GM18868 (cell line): Measurements from ENCODE around the gene ADARB2.

Source experiments
- ATAC-seq: cut with Tn5 transposase; IDR thresholded peaks from one replicate; pipeline ENCODE4 v1.9.1; 2021; ENCODE audit warnings: mild to moderate bottlenecking, moderate library complexity; ENCODE audit not compliant: unreplicated experiment

Gene ADARB2

DNA sequence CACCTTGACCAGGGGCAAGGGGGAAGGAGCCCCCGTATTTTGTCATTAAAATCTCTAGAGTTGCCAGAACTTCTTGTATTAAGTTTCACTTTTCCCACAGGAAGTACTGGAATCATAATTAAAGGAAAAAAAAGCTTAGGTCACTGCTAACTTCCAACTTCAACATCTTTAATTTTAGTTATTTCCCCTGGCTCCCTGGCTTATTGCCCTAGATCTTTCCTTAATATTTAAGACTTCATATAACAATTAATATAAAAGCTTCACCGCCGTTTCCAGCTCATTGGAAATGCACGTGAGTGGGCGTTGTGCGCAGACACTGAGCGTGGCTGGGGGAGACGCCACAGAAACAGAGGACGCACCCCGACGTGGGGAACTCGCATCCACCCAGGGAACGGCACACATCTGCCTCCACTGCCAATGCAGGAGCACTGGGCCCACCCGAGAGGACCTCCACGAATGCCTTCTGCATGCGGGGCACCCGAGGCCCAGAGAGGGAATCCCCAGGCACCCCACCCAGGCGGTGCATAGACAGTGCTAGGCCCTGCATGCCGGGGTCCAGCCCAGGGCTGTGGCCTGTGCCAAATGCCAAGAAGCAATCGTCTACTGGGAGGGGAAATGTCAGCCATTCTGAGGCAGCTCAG lies 72.2 kb downstream of the ADARB2 start:
- no peak for ATAC-seq

DNA sequence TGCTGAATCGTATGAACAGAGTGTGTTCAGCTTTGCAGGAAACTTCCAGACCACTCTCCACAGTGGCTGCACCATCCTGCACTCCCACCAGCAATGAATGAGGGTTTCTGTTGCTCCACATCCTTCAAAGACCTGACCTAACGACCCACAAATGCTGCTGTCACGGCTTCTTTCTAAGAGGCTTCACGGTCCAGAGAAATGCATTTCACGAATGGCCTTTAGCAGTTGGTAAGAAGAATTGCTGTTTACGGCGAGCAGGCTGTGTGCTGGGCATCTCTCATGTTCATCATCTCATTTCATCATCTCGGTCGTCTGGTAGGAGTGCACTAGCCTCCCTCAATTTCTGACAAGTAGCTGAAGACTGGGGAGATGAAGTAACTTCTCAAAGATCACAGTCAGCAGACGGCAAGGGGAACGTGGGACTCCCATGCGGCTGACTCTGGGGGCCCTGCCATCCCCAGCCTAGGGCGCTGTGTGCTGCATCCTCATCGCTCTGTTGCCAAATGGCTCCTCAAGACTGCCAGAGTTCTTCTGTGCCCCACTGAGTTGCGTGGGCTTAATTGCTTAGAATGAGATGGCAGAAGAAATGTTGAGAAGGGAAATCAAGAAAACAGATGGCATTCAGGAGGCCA lies 72.9 kb downstream of the ADARB2 start:
- ATAC-seq: no peak

DNA sequence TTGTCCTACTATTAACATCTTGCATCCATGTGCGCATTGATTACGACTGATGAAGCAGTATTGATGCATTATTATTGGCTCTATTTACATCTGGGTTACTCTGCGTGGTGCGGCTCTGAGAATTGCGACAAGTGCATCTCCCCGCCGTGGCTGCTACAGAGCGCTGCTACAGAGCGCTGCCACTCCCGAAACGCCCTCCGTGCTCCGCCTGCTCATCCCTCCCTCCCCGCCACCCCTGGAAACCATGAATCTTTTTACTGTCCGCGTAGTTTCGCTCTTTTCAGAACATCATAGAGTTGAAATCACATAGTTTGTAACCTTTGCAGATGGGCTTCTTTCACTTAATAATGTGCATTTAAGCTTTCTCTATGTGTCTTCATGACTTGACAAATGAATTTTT lies 74.1 kb downstream of the ADARB2 start:
- ATAC-seq: no peak

DNA sequence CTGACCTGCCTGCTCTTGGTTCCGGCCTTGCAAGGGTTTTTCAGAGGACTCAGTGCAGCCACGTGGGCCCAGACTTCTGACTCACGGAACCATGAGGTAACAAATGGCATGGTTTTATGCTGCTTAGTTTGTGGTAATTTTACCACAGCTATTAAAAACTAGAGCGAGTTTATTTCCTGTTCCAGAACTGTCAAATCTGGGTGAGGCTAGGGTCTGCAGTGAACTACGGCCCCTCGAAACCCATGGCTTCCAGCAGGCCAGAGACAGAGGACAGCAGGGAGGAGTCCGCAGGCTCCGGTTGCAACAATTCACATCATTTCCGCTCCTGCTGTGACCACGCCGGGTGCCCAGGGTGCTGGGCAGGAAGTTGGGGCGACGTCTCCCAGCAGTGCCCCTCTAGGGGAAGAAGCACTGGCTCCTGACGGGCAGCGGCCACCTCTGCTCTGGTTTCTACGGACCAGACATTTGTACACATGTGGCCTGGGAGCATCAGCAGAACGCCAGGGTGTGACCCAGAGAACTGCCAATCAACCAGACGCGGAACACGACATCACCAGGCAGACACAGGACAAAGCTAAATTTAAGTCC lies 74.8 kb downstream of the ADARB2 start:
- ATAC-seq: peak; percentile 42

DNA sequence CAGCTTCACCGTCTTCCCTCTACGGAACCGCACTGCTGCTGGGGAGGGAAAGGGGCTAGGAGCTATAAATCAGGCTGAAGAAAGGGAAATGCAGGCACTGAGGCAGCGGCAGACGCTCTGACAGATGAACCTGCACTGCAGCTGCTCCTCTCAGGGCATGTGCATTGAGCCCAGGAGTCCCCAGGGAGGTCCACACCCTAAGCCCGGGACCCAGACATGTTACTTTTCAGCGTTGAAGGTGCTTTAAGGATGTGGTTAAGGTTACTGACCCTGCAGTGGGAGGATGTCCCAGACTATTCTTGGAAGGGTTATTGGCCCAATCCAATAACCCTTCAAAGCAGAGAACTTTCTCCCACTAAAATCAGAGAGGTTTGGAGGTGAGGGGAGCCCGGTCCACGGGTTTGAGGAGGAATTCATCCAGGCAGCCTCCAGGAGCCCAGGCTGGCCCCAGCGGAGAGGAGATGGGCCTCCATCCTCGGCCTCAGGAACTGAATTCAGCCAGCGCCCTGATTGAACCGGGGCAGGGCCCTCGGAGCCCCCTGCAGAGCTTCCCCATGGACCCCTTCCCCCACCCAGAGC lies 75.4 kb downstream of the ADARB2 start:
- ATAC-seq: peak; percentile 82

DNA sequence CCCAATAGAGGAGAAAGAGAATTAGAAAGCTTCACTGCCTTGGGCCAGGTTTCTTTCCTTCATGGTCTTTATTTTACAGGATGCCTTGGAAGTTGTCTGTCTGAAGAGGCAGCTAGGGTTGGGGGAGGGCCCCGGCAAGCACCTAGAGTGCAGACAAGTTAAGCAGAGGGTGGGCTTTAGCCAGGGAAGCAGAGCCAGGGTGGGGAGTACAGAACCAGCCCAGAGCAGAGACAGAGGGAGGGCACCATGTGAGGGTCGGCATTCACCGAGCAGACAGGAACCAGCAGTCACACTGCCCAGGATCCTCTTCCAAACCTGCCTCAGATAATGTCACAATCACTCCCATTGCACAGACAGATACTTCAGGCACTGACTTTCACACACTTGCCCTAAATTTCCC lies 75.9 kb downstream of the ADARB2 start:
- no peak for ATAC-seq

DNA sequence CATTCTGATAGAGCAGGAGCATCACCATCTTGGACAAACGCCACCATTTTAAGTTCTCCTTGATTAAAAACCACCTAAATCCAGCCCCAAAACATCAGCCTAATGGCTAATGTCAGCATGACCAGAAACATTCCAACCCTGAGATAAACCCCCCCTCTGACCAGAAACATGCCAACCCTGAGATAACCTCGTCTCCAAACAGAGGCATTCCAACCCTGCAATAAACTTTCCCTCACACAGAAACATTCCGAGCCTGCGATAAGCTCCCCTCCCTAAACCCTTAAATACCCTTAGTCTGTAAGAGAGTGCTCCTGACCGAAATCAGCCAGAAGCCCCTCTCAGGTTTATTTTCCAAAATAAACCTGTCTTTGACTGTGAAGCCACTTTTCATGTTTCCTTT lies 76.5 kb downstream of the ADARB2 start:
- no peak for ATAC-seq

DNA sequence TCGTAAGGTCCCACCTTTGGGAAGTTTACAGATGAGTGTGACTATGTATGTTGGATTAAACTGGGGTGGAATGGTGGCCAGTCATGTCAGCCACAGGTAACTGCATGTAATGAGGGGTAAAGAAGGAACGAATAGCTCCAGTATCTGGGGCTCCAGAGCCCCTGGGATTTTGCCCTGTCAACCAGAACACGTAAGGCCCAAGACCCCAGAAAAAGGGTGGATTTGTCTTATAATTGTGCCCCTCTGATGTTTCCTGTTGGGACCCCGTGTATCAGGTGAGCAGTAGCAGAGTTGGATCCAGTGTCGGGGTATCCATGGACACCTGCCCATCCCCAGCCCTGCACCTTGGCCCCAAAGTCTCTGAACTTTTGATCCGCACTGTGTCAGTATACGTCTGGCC lies 76.9 kb downstream of the ADARB2 start:
- ATAC-seq: no peak

DNA sequence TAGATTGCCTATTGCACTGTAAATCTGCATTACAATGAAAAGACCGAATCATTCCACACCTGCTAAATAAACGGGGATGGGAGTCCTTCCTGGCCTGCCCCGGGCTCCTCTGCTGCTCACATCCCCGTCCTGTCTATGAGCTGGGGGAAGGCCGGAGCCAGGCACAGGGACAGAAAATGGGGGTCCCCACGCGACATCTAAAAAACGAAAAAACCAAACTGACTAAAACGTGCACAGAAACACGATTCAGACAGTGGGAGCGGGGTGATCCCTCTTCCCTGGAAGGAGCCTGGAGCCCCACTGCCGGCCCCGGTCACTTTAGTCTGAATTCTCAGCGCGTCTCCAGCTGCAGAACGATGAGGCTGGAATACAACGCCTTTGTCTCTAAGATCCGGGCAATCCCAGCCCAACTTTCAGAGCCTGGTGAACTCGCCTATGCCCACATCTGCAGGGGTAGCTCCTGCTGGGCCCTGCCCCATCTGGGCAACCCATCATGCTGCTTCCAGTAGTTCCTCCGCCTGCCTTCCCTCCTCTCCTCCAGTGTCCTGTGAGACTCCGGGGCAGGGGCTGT lies 78.0 kb downstream of the ADARB2 start:
- no peak for ATAC-seq

DNA sequence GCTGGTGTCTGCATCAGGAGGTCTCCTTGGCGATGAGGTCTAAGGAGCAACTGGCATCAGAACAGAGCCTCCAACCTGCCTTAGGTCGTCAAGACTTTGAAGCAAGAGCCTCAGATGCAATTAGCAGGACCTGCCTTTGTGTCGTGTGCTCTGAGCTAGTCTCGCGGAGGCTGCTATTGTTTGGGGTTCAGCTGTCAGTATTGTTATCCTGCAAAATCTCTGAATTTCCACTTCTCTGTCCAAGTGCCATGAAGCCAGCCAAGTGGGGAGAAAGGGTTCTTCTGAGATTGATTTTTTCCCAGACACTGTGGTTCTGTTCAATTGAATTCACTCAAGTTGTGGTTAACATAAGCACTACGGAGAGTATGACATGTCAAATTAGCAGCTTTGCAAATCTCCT lies 78.7 kb downstream of the ADARB2 start:
- ATAC-seq: no peak

DNA sequence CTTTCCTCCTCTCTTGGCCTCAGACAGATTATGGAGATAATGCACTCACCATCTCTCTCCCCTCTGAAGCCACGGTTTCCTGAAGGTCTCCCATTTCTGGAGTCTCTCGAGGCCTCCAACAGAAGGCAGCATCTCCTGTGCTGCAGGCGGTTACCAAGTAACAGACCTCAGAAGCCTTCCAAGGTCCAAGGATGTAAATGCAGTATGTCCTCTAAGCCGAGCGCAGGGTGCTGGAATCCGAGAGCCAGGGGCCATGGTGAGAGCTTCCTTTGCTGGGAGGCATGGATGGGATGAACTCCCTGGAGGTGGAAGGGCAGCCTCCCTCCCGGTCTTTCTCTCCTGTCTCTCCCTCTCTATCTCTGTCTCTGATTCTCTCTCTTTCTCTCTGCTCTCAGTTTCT lies 79.8 kb downstream of the ADARB2 start:
- no peak for ATAC-seq

DNA sequence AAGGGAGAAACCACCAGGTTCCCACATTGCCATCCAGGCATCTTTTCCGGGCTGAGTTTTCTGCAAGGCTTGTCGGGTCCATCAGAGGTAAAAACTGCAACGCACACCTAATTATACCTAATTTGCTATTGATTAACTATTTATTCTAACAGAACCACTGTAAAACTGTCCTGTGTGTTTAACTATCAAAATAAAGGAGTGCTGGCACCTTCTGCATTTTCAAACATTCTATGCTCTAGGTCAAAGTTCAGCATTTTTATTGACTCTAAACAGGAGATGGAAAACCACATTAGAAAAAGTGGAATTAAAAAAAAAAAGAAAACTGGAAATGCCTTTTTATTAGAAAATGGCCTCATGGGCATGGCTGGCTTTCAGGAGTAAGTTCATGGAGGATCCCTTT lies 82.0 kb downstream of the ADARB2 start:
- no peak for ATAC-seq

DNA sequence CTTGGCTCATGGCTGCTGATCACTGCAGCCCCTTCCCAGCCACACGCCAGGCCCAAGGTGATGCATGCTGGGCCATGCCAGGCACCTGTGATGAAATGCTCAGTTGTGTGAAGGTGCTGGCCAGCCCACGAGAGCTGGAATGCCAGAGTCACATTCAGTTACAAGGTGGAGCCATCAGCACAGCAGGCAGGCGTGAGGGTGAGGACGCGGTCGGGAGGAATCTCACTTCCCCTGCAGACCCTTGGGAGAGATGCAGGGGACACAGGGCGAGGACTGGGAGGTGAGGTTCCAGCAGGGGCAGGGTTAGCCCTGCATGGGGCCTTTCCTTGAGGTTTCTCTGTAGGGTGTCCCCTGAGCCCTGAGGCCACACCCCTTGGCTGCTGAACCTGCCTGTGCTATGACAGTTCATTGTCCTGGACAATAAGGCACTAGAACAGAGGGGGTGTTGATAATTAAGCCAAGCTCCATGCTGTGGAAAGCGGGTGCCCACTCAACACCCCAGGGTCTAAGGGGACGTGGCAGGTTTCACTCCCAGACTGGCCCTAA lies 82.4 kb downstream of the ADARB2 start:
- no peak for ATAC-seq

DNA sequence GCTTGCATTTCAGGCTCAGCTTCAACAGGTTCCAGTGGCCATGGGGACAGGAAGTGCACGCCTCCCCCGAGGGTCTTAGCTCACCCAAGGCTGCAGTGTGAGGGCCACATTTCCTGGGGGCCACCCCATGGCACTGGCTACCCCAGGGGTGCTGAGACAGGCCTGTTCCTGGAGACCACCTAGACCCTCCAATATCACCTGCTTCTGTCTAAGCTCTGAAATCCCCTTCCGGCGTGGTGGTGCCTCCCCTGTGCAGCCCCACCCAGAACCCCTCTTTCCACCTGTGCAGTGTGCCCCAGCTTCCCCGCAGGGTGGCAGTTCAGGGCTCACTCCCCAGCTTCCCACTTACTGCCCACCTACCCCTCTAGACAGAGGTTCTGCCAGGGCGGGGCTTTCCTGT lies 83.1 kb downstream of the ADARB2 start:
- no peak for ATAC-seq

DNA sequence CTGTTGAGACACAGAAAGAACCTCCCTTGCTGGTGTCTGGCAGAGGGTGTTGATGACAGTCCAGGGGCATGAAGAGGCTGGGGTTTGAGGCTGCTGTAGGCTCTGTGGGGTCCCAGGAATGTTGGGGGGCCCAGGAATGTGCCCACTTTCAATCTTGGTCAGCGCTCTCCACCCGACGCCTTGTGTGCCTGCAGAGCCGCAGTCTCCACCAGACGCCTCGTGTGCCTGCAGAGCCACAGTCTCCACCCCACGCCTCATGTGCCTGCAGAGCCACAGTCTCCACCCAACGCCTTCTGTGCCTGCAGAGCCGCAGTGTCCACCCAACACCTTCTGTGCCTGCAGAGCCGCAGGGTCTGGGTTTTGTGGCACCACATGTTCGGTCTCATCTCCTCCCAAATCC lies 84.0 kb downstream of the ADARB2 start:
- ATAC-seq: no peak

DNA sequence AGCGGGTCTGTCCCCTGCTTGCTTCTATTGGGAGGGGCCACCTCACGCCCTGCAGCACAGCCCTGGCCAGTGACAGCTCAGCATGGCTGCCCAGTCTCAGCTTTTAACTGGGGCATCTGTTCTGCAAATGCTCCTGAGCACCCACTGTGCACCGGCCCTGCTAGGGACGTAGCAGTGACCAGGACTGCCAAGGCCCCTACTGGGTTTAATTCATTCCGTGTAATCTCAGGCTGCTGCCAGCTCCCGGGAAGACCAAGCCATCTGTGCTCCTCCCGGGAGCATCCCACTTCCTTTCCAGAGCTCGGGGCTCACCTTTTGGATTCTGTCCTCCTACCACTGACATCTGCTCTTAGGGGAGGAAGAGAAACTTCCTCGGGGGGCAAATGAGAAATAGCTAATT lies 85.2 kb downstream of the ADARB2 start:
- ATAC-seq: no peak

DNA sequence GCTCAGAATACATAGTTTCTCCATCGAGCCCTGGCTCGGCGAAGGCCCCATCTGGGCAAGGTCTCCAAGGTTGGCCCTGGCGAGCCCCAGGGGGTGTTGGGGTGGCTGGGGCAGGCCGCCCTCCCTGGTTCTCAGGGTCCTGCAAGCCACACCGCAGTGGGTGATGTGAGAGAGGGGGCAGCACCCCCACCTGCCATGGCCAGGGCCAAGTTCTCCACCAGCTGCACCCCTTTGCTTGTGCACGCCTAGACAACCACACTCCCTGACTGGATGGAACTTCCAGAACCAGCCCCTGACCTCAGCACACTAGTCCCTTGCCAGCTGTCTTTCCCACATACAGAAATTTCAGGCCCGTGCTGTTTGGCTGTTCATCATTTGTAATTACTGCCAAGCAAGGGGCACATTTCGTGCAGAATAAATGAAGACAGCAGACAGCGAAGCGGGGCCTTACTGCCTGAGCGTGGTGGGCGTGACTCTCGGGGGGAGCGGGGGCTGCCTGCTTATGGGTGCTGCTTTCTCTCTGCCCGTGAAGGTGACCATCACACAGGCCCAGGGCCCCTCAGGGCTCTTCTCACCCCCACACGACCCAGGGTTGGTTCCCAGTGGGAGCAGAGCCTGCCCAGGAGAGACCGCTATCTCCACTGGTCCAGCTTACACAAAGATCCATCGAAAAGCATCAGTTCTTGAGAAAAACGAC lies 85.9 kb downstream of the ADARB2 start:
- ATAC-seq: no peak

DNA sequence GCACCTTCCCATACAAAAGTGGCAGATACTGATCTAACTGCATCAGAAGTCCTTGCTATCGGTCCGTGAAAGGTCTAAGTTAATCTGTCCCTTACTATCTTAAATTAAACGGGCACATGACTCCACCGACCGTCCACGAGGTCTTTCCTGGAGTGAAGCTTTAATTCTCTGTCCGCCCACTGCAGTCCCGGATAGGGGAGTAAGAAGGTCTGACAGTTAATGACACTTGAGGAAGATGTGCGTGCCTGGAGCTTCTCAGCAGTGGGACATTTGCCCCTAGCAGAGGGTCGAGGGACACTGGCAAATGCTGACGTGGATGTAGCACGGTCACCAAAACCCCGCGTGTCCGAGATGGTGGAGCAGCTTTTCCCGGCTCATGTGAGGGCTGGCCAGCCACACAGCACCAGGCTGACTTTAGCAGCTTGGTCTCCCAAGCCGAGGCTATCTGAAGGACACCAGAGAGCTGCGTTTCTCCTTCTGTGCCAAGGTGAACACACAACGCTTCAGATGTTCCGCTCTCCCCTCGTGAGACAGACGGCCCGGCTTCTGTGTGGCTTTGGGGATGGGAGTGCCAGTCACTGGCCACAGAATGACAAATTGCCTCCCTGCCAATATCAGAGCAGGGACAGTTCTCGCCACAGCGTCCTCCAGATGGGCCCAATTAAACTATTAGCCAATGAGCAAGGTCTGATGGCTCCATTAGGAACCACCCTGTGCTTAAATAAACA lies 86.6 kb downstream of the ADARB2 start:
- ATAC-seq: no peak

DNA sequence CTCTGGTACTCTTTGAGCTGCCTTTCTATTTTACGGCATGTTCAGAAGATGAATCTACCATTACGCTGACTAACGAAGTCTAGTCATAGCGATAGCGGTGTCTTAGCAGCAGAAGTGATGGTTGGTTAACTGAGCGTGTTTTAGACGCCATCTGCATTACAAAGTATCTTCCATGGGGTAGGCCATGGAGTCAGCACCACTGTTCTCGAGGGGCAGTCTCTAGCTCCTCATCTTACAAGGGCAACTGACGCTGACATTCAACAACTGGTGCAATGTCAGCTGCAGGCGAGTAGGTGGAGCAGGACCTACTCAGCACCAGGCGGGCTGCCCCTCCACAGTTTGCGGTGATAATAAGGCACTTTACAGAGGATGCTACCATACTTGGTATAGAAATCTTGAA lies 88.7 kb downstream of the ADARB2 start:
- ATAC-seq: peak; percentile 91

DNA sequence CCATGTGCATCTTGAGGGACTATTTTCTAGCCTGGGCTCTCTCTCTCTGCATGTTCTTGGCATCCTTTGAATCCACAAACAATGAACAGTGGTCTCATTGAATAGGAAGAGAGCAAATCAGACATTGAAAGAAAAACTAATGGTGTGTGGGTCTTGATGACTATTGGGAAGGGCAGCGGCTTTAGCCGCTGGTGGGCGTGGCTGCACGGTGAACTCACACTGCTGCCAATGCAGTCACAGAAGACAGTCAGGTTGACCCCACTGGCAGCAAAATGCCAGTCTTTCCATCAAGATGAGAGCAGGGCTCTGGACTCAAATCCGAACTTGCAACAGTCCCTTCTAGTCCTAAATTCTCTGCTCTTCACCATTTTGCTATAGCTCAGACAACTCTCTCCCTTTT lies 91.0 kb downstream of the ADARB2 start:
- no peak for ATAC-seq
